Retinal pigment epithelial cell (primary cell): ENCODE measurements around the gene KRT33B.
A peak's percentile ranks its signal among the peaks of the same experiment; 100 is the strongest.
"Not testable (repeated sequence)": the region's sequence is repeated elsewhere in the genome, so short reads cannot be mapped to it uniquely, and the experiment has no call there.

Source experiments
- DNase-seq: peaks from one replicate; pipeline ENCODE4 v3.0.0-alpha.2; 2010; ENCODE audit warnings: low read depth
- H3K4me3 ChIP-seq: 2 replicates; pipeline ENCODE4 v1.5.1; 2011; ENCODE audit warnings: mild to moderate bottlenecking, low read length, control low read depth, moderate library complexity
- TF ChIP-seq, protein P1 (sequence below): conservative IDR thresholded peaks from 2 replicates; pipeline ENCODE4 v1.5.1; 2011; ENCODE audit warnings: low read depth, low read length, control low read depth, inconsistent platforms

KRT33B gene

DNA sequence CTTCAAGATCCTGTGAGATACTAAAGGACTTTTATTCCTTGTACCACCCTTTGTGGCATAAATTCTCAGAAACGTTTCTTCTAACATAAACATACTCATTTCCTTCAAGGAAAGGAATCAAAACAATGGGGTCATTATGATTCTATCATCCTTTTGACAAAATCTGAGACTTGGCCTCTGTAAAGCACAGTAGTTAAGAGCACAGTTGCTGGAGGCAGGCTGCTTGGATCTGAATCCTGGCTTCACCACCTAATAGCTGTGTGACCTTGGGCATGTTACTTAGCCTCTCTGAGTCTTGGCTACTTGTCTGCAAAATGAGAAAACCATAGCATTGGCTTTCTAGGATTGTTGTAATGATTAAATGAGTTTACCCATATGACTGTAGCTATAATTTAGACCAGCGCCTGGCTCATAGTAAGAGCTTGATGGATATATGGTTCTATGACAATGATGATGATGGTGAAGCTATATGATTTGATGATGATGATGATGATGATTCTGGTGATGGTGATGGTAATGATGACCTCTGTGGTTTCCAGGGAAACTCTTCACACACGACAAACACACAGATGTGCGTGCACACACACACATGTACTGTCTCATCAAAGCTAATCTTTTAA is 33.9 kb upstream of the KRT33B start:
- no peak overlapping the region for H3K4me3 ChIP-seq
- TF ChIP-seq, protein P1, sequence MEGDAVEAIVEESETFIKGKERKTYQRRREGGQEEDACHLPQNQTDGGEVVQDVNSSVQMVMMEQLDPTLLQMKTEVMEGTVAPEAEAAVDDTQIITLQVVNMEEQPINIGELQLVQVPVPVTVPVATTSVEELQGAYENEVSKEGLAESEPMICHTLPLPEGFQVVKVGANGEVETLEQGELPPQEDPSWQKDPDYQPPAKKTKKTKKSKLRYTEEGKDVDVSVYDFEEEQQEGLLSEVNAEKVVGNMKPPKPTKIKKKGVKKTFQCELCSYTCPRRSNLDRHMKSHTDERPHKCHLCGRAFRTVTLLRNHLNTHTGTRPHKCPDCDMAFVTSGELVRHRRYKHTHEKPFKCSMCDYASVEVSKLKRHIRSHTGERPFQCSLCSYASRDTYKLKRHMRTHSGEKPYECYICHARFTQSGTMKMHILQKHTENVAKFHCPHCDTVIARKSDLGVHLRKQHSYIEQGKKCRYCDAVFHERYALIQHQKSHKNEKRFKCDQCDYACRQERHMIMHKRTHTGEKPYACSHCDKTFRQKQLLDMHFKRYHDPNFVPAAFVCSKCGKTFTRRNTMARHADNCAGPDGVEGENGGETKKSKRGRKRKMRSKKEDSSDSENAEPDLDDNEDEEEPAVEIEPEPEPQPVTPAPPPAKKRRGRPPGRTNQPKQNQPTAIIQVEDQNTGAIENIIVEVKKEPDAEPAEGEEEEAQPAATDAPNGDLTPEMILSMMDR = no peak
- DNase-seq = no peak

DNA sequence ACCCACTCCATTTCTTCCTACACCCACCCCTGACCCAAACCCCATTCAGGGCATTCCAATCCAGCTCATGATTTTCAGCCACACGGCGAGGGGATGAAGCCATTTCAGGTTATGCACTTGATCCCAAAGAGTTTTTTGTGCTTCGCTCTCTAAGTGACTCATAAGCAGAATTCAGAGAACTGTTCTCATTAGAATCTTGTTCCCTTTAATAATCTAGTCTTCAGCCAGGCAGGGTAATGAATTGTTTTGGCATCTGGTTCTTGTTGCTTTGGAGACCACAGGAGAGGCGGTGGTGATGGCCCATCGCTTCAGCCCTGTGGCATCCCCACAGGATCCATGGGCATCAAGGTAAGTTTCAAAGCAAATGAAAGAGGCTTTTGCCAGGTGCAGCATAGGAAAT is 32.5 kb upstream of the KRT33B start:
- TF ChIP-seq, protein P1 = no peak
- no peak overlapping the region for H3K4me3 ChIP-seq
- peak; percentile 37 for DNase-seq

DNA sequence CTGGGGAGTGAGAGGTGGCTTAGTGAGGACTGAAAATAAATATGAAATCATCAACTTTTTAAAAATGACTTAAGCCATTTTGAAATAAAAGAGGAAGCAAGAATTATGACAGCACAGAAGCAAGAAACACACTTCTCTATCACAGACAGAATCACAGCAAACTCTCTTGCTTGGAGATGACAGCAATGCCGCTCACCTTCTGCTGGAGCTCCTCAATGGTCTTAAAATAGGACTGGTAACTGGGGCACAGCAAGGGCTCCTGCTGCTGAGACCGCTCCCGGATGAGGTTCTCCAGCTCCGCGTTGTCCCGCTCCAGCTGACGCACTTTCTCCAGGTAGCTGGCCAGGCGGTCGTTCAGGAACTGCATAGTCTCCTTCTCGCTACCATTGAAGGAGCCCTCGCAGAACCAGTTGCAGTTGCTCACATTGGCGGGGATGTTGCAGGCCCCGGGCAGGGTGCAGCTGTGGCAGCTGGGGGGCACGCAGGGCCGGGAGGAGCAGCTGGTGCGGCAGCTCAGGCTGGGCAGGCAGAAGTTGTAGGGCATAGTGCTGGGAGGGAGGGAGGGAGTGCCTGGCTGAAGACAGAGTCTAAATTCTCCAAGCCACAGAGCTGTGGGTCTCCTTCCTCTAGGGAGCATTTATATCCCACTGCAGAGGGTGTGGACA is 27.5 kb upstream of the KRT33B start, which contains the start of gene KRT31:
Gene KRT31 (minus strand): TSS at position 613 of the 665 bp plus-strand sequence. CDS start 69 bp downstream, at position 544.
- TF ChIP-seq, protein P1 = no peak
- no peak for DNase-seq
- H3K4me3 ChIP-seq = no peak within 1 kb of the TSS

DNA sequence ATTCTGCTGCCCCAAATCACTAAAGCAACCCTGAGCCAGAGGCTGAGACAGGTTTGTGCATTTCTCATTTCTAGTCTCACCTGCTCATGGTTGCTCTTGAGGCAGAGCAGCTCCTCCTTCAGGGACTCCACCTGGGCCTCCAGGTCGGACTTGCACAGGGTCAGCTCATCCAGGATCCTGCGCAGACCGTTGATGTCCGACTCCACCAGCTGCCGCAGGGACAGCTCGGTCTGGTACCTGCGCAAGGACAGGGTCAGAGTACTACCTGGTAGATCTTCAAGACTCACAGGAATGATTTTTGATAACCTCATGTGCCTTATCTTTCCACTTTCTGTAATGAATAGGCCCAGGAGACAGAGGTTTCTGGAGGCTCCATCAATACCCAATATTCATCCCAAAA is 26.7 kb upstream of the KRT33B start:
- TF ChIP-seq, protein P1 = no peak
- DNase-seq = no peak
- H3K4me3 ChIP-seq = no peak overlapping the region

DNA sequence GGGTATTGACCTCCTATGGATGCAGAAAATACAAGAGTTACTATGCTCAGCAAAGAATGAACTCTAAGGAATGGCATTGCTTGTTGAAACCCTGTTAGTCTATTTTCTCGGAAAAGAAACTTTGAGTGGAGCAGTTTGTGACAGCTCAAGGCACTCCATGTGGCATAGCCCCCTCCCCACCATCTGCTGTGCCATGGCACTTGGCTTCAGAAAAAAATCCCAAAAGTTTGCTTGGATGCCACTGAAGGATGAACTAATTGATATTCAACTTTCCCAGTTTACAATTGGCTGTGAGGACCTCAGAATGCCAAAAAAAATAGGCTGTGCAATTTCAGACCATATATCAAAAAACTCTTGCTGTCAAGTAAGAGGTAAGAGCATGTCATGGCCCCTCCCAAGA is 26.0 kb upstream of the KRT33B start:
- TF ChIP-seq, protein P1 = no peak
- no peak overlapping the region for H3K4me3 ChIP-seq
- DNase-seq = no peak

DNA sequence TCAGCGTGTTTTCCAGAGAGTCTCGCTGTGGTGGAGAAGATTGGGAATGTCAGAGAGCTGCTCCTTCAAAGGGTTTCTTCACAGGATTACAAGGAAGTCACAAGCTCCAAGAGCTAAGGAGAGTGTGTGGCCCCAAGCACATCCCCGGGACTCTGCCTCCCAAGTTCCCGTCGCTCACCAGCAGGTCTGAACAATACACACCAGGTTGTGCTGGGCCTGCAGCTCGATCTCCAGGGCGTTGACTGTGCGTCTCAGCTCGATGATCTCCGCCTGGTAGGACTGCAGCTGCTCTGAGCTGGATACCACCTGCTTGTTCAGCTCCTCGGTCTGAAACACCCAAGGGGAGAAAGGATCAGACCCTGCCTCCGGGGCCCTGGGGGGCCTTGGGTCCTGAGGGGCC is 25.4 kb upstream of the KRT33B start:
- not testable (repeated sequence) for H3K4me3 ChIP-seq, DNase-seq

DNA sequence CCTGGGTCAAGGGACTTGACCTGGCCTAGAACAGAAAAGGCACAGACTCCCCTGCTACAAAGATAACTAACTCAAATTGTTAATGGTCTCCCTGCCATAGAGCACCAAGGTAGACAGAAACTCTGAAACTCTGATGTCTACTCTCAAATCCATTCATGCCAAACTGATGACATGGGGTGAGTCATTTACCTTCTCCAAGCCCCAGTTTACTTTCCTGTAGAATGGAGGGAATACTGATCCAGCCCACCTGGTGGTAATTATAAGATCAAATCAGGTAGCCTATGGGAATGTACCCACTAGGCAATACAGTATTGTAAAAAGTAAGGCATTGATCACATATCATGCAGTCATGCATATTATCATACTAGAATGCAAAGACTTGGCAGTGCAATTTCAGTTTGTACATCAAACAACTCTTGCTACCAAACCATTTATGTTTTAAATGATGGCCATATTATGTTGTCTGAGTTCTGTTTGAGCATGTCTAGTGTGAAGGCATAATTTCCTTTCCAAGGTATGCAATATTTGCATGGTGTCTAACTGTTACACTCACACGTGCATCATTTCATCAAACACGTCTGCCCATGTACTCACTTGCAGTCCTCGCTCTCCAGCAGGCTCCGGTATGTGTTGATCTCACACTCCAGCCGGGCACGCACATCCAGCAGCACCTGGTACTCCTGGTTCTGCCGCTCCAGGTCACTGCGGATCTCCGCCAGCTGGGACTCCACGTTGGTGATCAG is 24.8 kb upstream of the KRT33B start:
- no peak for DNase-seq
- TF ChIP-seq, protein P1 = no peak
- no peak overlapping the region for H3K4me3 ChIP-seq
